DND-41 (cell line): ENCODE results near the gene HSD17B10.

Source experiments
- ATAC-seq: fragments of 200-7000 bp; cut with Tn5 transposase; 3 replicates; pipeline ENCODE4 v1.9.1; 2021; ENCODE audit warnings: low read depth; ENCODE audit not compliant: insufficient read depth
- DNase-seq: peaks from one replicate; pipeline ENCODE4 v3.0.0-alpha.2; 2020
- H2AFZ ChIP-seq: 2 replicates; pipeline ENCODE4 v1.6.0; 2012; ENCODE audit warnings: low read depth, low read length
- H3K27ac ChIP-seq: 2 replicates; pipeline ENCODE4 v1.5.1; 2012; ENCODE audit warnings: low read length, inconsistent platforms
- H3K27me3 ChIP-seq: fragments of 200-600 bp; sonication (generic); 2 replicates; pipeline ENCODE4 v1.6.0; 2012; ENCODE audit warnings: low read length, mild to moderate bottlenecking, inconsistent platforms; ENCODE audit not compliant: insufficient read depth, poor library complexity
- H3K36me3 ChIP-seq: 2 replicates; pipeline ENCODE4 v1.5.1; 2012; ENCODE audit warnings: low read length, inconsistent platforms; ENCODE audit not compliant: insufficient read depth
- H3K4me1 ChIP-seq: 2 replicates; pipeline ENCODE4 v1.5.1; 2012; ENCODE audit warnings: mild to moderate bottlenecking, low read length; ENCODE audit not compliant: insufficient read depth
- H3K4me2 ChIP-seq: 2 replicates; pipeline ENCODE4 v1.6.0; 2012; ENCODE audit warnings: mild to moderate bottlenecking, moderate library complexity, low read length, inconsistent platforms; ENCODE audit not compliant: insufficient read depth
- H3K4me3 ChIP-seq, 2 experiments: fragments of 200-600 bp in 1 of 2; shearing (Covaris generic) in 1 of 2; 2 replicates each; pipeline ENCODE4 v1.5.1; 2012 to 2016; ENCODE audit warnings: inconsistent platforms in 2 of 2, low read length in 2 of 2, mild to moderate bottlenecking in 2 of 2, low read depth in 1 of 2, moderate library complexity in 1 of 2
- H3K79me2 ChIP-seq: 2 replicates; pipeline ENCODE4 v1.6.0; 2012; ENCODE audit warnings: low read length, inconsistent platforms; ENCODE audit not compliant: insufficient read depth
- H3K9ac ChIP-seq: 2 replicates; pipeline ENCODE4 v1.6.0; 2012; ENCODE audit warnings: low read depth, mild to moderate bottlenecking, inconsistent platforms, low read length, moderate library complexity
- H3K9me3 ChIP-seq: 2 replicates; pipeline ENCODE4 v1.5.1; 2012; ENCODE audit warnings: low read length, moderate library complexity, mild to moderate bottlenecking, inconsistent platforms; ENCODE audit not compliant: insufficient read depth, severe bottlenecking
- H4K20me1 ChIP-seq: 2 replicates; pipeline ENCODE4 v1.6.0; 2012; ENCODE audit warnings: low read length; ENCODE audit not compliant: insufficient read depth
- CTCF ChIP-seq: IDR thresholded peaks from 2 replicates; pipeline ENCODE4 v1.5.1; 2012; ENCODE audit warnings: borderline replicate concordance, low read length, moderate library complexity, mild to moderate bottlenecking; ENCODE audit not compliant: poor library complexity, severe bottlenecking; ENCODE audit errors: extremely low read depth
- EZH2 ChIP-seq: IDR thresholded peaks from 3 replicates; pipeline ENCODE4 v1.6.1; 2012; ENCODE audit warnings: borderline replicate concordance, low read depth, mild to moderate bottlenecking, moderate library complexity, low read length, inconsistent platforms; ENCODE audit not compliant: severe bottlenecking

Gene HSD17B10

DNA sequence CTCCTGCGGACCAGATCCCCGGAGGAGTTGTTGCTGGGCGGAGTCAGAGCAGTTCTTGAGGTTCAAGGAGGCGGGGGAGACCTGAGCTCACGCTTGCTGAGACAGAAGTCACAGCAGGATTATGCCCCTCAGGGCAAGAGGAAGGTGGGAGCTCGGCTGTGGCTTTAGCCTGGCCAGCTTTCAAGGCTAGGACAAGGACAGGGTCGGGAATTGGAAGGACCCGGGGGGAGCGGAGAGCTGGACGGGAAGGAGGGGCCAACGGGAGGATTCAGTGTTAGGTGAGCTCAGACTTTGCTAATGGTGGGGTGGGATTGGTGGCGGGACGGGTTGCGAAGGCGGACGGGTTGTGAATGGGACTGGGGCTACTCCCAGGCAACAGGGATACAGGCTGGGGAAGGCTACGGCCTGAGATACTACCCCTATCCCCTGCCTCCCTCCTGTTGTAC lies 11.3 kb downstream of the HSD17B10 start, which contains the start of gene RIBC1:
Gene RIBC1, plus strand, starts transcription at position 13 of the 446 bp plus-strand sequence. CDS start 3,404 bp downstream, outside the sequence.
- H3K9ac ChIP-seq: peak within 1 kb of the TSS; percentile 92
- peaks cover 32% of the 10 kb centered on the region for H3K4me1 ChIP-seq
- H3K9me3 ChIP-seq: no peaks in the 10 kb centered on the region
- peaks cover 45% of the 10 kb centered on the region for H3K79me2 ChIP-seq
- no peak; the same call in 2 of the 3 replicates for ATAC-seq
- H2AFZ ChIP-seq: peak within 1 kb of the TSS; percentile 77
- H3K27ac ChIP-seq: peak within 1 kb of the TSS; percentile 96
- DNase-seq: no peak
- H4K20me1 ChIP-seq: peaks cover 34% of the 10 kb centered on the region
- H3K27me3 ChIP-seq: no peaks in the 10 kb centered on the region
- TF ChIP-seq EZH2 (no peak), CTCF (no peak)
- peak within 1 kb of the TSS; percentile 59 to 68 for H3K4me3 ChIP-seq
- peak within 1 kb of the TSS; percentile 98 for H3K4me2 ChIP-seq
- H3K36me3 ChIP-seq: peaks cover 14% of the 10 kb centered on the region

GRCh38 chrX:53422086-53422860 lies 11.9 kb downstream of the HSD17B10 start, which contains the start of gene SMC1A:
Gene SMC1A (minus strand): TSS chrX:53422654. CDS start chrX:53422600, 54 bp downstream.
- no peaks in the 10 kb centered on the region for H3K9me3 ChIP-seq
- peaks cover 51% of the 10 kb centered on the region for H3K79me2 ChIP-seq
- peak within 1 kb of the TSS; percentile 96 for H3K27ac ChIP-seq
- H2AFZ ChIP-seq: peak within 1 kb of the TSS; percentile 77
- peaks cover 32% of the 10 kb centered on the region for H3K4me1 ChIP-seq
- peaks cover 39% of the 10 kb centered on the region for H4K20me1 ChIP-seq
- no peaks in the 10 kb centered on the region for H3K27me3 ChIP-seq
- peak; percentile 90 for ATAC-seq
- peaks cover 18% of the 10 kb centered on the region for H3K36me3 ChIP-seq
- TF ChIP-seq EZH2 (no peak), CTCF (no peak)
- peak within 1 kb of the TSS; percentile 92 for H3K9ac ChIP-seq
- peak; percentile 97 for DNase-seq
- H3K4me2 ChIP-seq: peak within 1 kb of the TSS; percentile 98
- peak within 1 kb of the TSS; percentile 59 to 68 for H3K4me3 ChIP-seq

- Histone ChIP-seq H3K4me1 (peaks cover 32% of the 10 kb centered on the region), H3K9ac (peak overlapping the region; percentile 92), H3K27ac (peak overlapping the region; percentile 96), H3K4me3 (peak overlapping the region; percentile 59 to 68), H3K4me2 (peak overlapping the region; percentile 94), H4K20me1 (peaks cover 43% of the 10 kb centered on the region), H2AFZ (peak overlapping the region; percentile 77; the same call in 1 of the 2 replicates), H3K9me3 (no peaks in the 10 kb centered on the region), H3K27me3 (no peaks in the 10 kb centered on the region), H3K36me3 (peaks cover 18% of the 10 kb centered on the region), H3K79me2 (peaks cover 56% of the 10 kb centered on the region)
- DNase-seq (no peak), ATAC-seq (peak; percentile 17)
- TF ChIP-seq CTCF (no peak), EZH2 (no peak)
Observed at GRCh38 chrX:53421772-53422085, 12.4 kb downstream of the HSD17B10 start.
